Omental fat pad (tissue), 4 donors: ENCODE measurements around the gene LARGE1. TPM values are rescaled to one million over a fixed set of nuclear protein-coding genes. Genes with fewer than 3 reads are reported as not detected.

Experiments
- ATAC-seq: fragments of 150-250 bp; one replicate; pipeline ENCODE4 v1.9.1; 2016; ENCODE audit warnings: mild to moderate bottlenecking, moderate library complexity; ENCODE audit not compliant: low FRiP score
- DNase-seq: peaks from one replicate; pipeline ENCODE4 v3.0.0-alpha.2; 2019; ENCODE audit warnings: low spot score
- CTCF ChIP-seq, 3 donors: fragments of 450-650 bp; IDR thresholded peaks; one replicate each; pipeline ENCODE4 v1.5.1; 2016 to 2017; ENCODE audit warnings: antibody characterized with exemption in 3 of 3, mild to moderate bottlenecking in 3 of 3, moderate library complexity in 2 of 3
- total RNA-seq, 4 donors: library from RNA; depleted of rRNA; stranded (reverse); fragments of >200 nt; gene quantifications; one replicate each; pipeline ENCODE4 v1.1.0, GENCODE V29; 2016

The LARGE1 gene
- total RNA-seq, 4 donors from 2014 or later: 16.5 to 31.2 (median 22.3) TPM

GRCh38 chr22:33940741-33941140, 20.5 kb upstream of the LARGE1 start:
- DNase-seq: no peak

GRCh38 chr22:33932997-33933396, 12.7 kb upstream of the LARGE1 start:
- no peak for DNase-seq
- no peak for ATAC-seq
- TF ChIP-seq CTCF (IDR thresholded peaks at IDR 0.05): no peak

More at GRCh38 chr22:33940741-33941140, 20.5 kb upstream of the LARGE1 start:
- ATAC-seq: no peak
- no peak for TF ChIP-seq CTCF (IDR thresholded peaks at IDR 0.05)

- DNase-seq: no peak
- TF ChIP-seq CTCF (IDR thresholded peaks at IDR 0.05): no peak
- no peak for ATAC-seq
These were observed 11.1 kb upstream of the LARGE1 start for GRCh38 chr22:33931406-33931805.

GRCh38 chr22:33927752-33928151, 7.5 kb upstream of the LARGE1 start:
- DNase-seq (no peak), ATAC-seq (no peak)
- no peak for TF ChIP-seq CTCF (IDR thresholded peaks at IDR 0.05)

- no peak for TF ChIP-seq CTCF (IDR thresholded peaks at IDR 0.05)
- no peak for DNase-seq
- ATAC-seq: no peak
These were observed 4.9 kb upstream of the LARGE1 start for GRCh38 chr22:33925194-33925593.

GRCh38 chr22:33923660-33924246, 3.5 kb upstream of the LARGE1 start:
- no peak for ATAC-seq
- DNase-seq: peak; percentile 29

More at GRCh38 chr22:33923660-33924246, 3.5 kb upstream of the LARGE1 start:
- TF ChIP-seq CTCF (IDR thresholded peaks at IDR 0.05): peak in 1 of 3 donors; percentile 16
